GM19193 (cell line): Measurements from ENCODE around the gene CT47A1.
"Not testable (repeated sequence)": the region's sequence is repeated elsewhere in the genome, so short reads cannot be mapped to it uniquely, and the experiment has no call there.

ENCODE experiments used
- POLR2A ChIP-seq: IDR thresholded peaks from 4 replicates; pipeline ENCODE4 v1.6.1; 2011; ENCODE audit not compliant: insufficient read depth, insufficient read length; ENCODE audit errors: extremely low read depth

CT47A1 gene

DNA sequence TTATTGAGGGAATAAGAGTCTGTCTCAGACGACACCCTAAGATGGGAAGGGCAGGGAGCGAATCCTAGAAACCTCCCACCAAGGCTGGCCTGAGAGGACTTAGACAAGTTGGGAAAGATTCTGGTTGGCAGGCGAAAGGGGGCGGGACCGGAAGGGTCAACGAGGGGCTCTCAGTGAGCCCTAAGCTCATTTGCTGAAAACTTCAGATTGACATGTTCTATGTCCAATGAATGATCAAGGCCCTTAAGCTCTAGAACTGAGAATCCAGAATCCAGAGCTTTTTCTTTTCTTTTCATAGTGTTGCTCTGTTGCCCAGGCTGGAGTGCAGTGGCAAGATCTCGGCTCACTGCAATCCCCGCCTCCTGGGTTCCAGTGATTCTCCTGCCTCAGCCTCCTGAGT is at the start of gene CT47A1:
Gene CT47A1, minus strand, starts transcription at position 101 of the 400 bp plus-strand sequence. CDS start 231 bp downstream, outside the sequence.
- TF ChIP-seq POLR2A: not testable (repeated sequence)

GRCh38 chrX:121032531-121032930 is 47.0 kb upstream of the CT47A1 start:
- no peak for TF ChIP-seq POLR2A

- TF ChIP-seq POLR2A: no peak
Measured at GRCh38 chrX:121030083-121030482, 44.5 kb upstream of the CT47A1 start.

DNA sequence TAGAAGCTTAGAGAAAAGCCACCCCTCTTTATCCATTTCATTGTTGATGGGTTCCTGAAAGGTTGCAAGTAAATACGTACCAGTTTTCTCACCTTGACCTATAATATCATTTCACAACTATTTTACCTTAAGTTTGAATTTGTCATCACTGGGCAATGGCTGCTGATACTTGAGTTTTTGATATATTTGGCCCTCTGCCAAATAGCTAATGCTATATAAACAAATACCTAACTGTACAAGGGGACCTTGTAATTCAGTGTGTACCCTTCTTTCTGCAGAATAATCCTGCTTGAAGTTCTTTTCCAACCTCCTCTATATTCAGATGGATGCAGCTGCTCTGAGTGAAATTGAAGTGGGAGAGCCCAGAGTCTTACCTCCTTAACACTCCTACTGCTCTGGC is 42.9 kb upstream of the CT47A1 start:
- no peak for TF ChIP-seq POLR2A

DNA sequence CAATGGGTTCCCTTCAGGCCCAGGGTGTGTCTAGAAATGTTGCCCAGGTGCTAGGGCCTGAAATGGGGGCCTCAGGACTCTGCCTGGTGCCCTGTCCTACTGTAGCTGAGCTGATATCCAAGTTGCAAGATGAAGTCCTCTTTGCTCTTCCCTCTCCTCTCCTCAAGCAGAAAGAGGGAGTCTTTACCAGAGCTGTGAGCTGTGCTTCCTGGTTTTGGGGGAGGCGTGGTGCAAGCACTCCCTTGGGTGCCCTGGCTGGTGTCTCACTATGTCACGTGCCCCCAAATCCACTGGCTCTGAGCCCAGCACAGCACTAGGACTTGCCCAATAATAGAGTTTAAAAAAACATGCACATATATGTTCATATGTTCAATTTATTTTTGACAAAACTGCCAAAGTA is 29.3 kb upstream of the CT47A1 start:
- TF ChIP-seq POLR2A: no peak

GRCh38 chrX:121013897-121014455 is 28.4 kb upstream of the CT47A1 start:
- TF ChIP-seq POLR2A: no peak

GRCh38 chrX:121011254-121011653 is 25.7 kb upstream of the CT47A1 start:
- no peak for TF ChIP-seq POLR2A

DNA sequence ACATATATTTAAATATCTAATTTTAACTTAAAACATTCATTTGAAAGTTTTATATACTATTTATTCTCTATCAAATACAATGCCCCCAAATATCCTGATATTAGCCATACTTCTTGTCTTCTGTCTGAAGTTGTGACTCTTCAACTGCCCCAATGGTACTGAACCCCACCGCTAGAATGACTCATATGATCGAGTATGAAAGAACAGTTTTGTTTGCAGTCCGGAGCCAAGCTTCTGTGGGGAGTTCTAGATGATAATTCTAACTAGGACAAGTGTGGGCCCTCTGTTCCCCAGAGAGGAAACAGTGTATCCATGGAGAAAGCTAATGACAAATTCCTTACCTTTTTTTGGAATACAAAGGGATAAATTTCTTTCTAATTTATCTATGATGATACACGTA is 24.7 kb upstream of the CT47A1 start:
- TF ChIP-seq POLR2A: no peak

DNA sequence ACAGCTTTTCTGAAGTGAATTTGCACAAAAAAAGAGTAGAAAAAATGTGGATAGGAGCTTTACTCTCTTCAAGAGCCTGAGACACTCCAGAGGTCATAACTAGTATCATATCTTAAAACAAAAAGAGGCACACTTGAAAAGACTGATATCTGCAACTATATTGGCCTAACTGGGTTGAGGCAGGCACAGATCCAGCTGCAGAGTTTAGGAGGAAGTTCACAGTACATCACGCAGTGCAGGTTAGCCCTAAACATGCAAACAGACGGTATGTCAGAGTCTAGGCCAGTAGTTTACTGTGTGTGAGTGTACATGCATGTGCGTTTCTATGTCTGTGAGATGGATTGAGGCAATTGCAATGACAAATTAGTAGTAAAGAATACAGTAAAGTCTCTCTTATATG is 24.2 kb upstream of the CT47A1 start:
- no peak for TF ChIP-seq POLR2A

GRCh38 chrX:121008920-121009319 is 23.4 kb upstream of the CT47A1 start:
- TF ChIP-seq POLR2A: no peak

DNA sequence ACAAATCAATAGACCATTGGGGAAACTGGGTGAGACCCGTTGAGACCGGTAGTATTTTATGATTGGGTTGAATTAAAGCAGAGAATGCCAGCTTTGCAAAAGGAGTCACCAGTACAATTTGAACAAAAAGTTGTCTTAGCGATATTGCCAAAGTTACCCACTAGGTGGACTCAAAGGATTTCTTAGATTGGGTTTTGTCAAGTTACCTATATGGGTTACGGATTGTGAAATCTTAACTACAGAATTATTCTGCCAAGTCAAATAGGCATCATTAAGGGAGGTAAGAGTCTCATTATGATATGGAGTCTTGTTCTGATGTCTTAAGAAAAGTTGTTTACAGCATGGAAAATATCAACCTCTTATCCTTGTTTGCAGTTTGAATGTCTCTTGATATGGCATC is 15.0 kb upstream of the CT47A1 start:
- TF ChIP-seq POLR2A: no peak

GRCh38 chrX:120999413-120999812 is 13.9 kb upstream of the CT47A1 start:
- TF ChIP-seq POLR2A: no peak

DNA sequence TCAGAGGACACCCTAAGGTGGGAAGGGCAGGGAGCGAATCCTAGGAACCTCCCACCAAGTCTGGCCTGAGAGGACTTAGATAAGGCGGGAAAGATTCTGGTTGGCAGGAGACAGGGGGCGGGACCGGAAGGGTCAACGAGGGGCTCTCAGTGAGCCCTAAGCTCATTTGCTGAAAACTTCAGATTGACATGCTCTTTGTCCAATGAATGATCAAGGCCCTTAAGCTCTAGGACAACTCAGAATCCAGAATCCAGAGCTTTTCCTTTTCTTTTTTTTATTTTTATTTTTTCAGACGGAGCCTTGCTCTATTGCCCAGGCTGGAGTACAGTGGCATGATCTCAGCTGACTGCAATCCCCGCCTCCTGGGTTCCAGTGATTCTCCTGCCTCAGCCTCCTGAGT is 29.1 kb downstream of the CT47A1 start, which contains the start of gene CT47A7:
Gene CT47A7, minus strand, starts transcription at position 101 of the 400 bp plus-strand sequence. CDS start 255 bp downstream, outside the sequence.
- TF ChIP-seq POLR2A: not testable (repeated sequence)
